ENCODE results near the gene DMD.

The DMD gene

DNA sequence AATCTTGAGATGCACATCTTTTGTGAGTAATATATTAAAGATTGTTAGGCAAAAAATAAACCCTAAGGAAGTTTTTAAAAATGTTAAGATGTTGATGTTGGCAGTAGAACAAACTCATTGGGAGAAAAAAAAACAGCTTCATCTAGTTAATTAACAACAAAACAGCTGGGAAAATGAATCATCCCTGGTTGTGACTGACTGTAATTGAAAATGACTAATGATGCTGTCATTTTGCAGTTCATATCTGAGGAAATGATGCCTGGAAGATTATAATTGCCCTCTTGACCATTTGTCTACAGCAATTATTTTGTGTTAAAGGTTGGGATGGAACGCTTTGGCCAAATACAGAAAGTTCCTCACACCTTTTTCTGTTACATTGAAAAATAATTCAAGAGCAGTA is 1379.1 kb downstream of the DMD start:
- DNase-seq = no peak

DNA sequence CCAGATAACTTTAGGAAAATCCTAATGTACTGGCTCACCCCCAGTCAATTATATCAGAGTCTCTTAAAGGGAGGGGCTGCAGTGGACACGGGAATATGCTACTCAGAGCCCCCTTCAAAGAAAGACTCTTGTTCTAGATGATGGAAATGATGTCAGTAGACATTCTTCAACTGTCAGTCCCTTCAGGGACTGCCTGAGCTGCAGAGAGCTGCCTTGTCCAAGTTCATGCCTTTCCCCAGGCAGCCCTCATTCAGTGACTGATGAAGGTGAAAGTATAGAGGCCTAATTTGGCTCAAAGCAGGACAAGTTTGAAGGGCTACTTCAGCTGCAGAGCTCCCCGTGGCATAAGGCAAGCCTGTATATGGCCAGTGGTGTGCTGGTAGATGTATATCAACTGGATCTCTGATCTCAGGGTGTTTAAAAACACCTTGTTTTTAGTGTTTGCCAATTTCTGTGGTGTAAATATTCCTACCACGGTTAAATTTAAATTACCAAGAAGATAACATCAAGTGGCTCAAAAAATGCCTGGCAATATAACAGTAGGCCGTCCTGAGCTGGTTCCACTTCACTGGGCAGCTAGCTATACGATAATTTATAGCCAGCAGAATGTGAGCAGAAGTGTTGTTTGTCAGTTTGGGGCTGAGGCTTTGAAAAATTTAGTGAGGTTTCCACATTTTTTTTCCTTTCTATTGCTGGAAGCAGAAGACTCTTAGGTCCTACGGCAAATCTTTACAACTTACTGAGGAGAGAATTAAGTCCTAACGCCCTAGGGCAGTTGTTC is 1390.7 kb downstream of the DMD start:
- DNase-seq = no peak

DNA sequence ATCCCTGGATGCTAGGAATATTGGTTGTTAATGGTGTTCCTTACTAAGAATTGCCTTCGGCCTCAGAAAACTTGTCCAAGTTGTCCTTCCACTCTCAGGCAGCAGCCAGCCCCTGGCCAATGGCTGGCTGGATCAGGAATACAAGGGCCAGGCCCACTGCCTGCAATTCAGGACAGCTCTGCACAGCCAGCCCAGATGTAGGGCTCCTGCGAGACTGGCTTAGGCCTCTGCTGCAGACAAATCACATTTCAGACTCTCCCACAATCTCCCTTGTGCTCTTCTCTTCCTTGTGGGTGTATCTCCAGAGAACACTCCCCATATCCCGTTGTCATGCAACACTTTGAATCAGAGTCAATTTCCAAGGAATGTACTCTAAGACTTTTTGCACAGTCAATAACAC is 1391.9 kb downstream of the DMD start:
- no peak for DNase-seq

DNA sequence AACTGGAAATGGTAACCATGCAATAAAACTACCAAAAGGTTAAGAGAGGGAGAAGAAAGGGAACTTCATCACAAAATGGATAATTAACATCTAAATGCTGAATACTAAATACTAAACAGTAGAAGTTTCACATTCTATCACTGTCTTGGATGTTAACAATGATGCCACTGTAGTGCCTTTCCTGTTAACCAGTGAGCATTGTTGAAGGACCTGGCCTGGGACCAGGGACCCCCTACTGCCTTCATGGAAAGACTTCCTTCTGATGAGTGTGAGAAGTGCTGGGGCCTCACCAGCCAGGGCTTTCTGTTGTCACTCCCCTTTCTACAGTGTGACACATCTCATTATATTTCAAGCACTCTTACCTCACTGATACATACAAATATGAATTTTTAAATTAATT is 1400.2 kb downstream of the DMD start:
- DNase-seq = no peak

DNA sequence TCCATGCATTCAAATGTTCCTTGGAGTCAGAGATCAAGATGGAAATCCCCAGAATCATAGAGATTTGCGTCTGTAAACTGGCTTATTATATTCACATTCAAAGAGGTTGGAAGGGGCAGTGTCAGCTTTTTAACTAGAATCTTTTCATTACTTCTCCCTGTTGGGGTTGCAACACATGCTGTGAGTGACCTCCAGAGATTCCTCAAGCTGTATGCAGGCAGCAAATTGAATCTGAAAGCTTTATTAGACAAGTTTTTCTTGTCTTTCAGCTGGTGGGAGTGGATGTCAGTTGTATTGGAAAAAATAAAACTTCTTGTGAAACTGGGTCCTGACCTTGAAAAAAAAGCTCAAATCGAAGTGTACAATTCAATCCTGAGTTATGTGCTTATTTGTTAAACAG is 1403.0 kb downstream of the DMD start:
- DNase-seq = no peak

DNA sequence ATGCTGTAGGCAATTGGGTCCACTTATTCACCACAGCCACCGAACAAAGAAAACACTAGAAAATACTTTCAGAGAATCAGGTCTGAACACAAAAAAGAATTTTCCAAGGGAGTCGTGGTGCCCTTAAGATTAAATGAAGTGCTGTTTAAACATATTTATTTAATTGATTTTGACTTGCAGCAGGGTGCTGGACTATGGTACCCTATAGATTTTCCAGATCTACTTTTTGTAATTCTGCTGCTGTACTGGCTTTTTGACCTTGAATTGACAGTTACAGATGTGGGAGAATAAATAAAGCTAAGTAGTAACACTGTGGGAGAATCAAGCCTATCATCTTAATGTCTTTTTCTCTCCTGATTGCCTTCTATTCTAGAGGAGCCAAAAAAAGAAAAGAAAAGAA is 1404.2 kb downstream of the DMD start:
- no peak for DNase-seq

DNA sequence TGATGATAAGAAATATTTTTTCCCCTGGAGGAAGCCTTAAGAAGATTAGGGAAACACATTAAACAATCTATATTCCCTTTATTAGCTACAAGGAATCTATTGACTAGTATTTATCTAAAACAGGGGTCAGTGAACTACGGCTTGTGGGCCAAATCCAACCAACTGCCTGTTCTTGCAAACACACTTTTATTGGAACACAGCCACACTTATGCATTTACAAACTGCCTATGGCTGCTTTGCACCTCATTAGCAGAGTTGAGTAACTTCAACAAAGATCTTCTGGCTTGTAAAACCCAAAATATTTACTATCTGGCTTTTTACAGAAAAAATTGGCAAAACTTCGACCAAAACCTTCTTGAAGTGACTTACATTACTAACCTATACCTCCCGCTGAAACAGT is 1405.6 kb downstream of the DMD start:
- DNase-seq = no peak

DNA sequence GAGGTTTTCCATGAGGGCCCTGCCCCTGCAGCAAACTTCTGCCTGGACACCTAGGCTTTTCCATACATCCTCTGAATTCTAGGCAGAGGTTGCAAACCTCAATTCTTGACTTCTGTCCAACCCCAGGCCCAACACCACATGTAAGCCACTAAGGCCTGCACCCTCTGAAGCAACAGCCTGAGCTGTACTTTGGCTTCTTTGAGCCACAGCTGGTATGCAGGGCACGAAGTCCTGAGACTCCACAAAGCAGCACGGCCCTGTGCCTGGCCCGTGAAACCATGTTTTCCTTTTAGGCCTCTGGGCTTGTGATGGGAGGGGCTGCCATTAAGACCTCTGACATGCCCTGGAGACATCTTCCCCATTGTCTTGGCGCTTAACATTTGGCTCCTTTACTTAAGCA is 1411.1 kb downstream of the DMD start:
- no peak for DNase-seq

DNA sequence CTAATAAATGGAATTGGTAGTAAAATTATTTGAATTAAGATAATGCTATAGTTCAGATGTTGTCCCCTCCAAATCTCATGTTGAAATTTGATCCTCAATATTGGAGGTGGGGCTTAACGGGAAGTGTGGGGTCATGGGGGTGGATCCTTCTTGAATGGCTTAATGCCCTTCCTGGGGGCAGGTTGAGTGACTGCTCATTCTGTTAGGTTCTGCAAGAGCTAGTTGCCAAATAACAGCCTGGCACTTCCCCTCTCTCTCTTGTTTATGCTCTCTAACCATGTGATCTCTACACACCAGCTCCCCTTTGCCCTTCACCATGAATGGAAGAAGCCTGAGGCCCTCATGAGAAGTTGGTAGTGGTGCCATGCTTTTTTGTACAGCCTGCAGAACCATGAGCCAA is 1414.7 kb downstream of the DMD start:
- DNase-seq = no peak

DNA sequence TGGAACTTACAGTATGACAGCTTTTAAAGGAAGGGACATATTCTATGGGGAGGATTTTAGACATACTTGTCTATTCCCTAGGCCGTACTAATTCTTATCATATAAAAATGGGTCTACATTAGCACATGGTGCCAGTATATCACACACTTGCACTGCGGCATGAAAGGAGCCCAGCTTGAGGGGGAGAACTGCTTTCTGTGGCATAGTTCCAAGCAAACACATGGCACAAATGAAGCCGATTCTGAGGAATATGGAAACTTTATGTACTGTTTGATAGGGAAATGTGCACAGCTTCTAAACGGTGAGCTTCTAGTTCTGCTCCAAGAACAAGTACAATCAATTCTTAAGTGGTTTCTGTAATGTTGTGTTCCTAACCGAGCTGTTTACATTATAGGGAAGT is 1463.9 kb downstream of the DMD start:
- DNase-seq = no peak

DNA sequence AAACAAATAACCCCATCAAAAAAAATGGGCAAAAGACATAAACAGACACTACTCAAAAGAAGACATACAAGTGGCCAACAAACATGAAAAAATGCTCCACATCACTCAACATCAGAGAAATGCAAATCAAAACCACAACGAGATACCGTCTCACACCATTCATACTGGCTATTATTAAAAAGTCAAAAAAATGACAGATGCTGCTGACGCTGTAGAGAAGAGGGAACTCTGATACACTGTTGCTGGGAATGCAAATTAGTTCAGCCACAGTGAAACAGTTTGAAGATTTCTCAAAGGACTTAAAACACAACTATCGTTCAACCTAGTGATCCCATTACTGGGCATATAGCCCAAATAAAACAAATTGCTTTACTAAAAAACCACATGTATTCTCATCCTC is 1468.3 kb downstream of the DMD start:
- no peak for DNase-seq

DNA sequence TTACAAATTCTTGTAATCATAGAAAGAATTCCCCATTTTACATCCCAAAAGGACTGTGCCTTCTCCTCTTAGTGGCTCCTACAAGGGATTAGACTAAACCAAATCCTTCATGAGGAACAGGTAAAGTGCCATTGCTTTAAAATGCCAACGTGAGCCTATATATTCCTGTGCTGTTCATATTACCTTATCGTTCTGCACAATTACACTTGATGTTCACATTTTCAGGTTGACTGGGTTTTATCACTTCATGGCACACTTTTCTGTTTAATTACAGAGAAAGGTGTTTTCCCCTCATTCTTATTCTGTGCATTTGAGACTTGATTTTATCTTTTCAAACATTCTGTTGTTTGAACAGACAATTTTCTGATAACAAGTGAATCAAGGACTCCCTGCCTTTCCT is 1493.9 kb downstream of the DMD start:
- DNase-seq = no peak

DNA sequence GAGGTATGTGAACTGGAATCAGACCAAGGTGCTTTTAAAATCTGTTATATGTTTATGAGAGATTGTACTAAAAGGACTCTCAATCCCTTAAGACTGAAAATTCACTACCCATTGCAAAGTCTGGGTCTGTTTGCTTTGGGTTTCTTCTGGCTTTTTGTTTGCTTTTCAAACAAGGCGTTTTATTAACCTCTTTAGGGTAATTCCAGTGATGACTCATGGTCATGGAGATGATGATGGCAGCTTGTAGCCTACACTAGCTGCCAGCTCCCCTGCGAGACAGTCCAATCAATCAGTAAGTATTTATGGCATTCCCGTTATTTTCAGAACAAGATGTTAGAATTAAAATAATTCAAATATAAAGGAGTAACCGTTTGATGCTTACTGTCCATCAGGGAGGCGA is 1495.7 kb downstream of the DMD start:
- no peak for DNase-seq

DNA sequence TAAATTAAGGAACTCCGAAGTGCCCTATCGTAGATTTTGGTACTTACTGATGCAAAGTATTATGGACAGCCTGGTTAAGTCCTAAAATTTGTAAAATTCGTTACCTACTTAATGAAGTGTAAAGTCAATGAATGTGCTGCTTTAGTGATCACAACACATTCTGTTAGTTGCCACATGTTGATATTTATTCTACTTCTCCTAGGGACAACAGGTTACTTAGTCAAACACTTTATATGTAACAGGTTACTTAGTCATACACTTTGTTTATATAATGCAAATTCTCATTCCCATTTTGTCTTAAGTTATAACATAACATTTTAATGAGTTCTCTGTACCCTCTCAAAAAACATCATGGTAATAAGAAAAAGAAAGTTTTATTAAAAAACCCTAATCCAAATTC is 1496.6 kb downstream of the DMD start:
- DNase-seq = no peak

DNA sequence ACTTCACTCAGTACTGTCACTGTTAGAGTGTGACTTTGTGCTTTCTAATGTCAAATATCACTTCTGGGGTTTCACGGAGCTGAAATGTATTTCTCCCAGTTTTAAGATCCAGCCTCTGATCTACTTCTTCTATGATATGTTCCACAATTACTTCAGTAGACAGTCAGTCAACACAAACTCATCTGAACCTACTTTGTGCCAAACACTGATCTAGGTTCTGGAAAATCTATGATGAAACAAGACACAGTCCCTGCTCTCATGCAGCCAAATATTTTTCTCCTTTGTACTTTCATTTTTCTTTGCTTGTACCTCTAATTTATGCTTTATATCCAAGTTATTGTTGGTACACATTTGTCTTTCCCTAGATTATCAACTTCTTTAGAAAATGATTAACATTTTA is 1498.2 kb downstream of the DMD start:
- no peak for DNase-seq

DNA sequence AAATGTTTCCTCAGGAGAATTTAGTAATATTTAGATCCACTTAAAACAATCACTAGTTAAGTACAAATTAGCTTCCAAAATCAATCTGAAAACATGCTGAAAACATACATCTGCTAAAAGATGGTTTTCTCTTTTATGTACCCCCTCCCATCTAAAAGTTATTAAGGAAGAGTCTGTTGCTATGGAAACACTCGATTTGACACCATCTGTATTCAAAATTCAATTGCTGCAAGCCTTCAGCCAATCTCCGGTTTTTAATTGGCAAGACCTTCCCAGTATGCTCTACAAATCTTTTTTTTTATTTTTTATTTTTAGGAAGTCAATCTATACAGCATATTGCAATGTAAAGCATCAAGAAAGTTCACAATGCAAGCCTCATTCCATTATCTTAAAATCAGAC is 1500.2 kb downstream of the DMD start:
- DNase-seq = no peak

DNA sequence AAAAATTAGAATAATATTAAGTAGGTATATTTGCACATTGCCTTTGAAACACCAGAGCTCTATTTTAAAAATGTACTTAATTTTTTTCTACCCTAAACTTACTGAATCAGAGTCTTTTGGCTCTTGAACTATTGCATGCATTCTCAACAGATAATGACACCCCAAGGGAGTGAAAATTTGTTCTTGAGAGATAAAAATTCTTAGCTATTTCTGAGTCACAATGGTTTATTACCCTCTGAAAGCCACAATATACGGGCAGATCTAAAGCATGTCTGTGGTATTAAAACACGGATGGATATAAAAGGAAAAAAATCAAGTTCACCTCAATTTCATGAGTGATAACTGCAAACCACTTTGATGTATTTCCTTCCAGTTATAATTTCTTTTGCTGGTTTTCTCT is 1503.2 kb downstream of the DMD start:
- no peak for DNase-seq

DNA sequence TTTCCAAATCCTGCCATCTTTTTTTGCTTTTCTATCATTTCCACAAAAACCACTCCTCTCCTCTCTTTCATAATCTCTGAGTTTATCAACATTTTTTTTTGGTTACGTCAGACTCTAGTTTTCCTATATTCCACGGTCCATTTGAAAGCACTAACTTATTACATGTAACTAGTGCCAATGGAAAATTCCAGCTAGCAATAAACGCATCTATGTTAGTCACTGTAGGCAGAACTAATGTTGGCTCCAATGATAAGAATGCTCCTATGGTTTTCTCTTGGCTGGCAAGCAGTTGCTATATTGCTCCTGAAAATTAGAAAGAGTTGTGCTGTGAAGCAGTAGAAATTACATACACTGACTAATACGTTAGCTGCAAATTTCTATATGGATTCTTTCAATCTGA is 1504.9 kb downstream of the DMD start:
- DNase-seq = no peak

DNA sequence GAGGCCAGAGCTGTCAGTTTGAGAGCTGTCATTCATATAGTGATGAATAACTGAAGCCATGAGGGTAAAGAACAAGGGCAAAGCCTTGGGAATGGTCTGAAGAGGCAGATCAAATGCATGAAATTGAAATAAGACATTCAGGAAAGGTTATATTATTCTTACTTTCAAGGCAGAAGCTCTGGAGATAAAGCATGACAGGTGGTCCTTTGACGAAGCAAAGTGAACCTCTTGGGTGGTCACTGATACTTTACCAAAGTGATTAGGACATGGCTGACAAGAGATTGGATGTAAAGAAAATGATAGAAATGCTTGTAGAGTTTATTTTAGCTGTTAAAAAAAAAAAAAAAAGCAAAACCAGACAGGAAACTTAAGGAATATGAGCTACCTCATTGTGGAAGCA is 1505.5 kb downstream of the DMD start:
- no peak for DNase-seq

DNA sequence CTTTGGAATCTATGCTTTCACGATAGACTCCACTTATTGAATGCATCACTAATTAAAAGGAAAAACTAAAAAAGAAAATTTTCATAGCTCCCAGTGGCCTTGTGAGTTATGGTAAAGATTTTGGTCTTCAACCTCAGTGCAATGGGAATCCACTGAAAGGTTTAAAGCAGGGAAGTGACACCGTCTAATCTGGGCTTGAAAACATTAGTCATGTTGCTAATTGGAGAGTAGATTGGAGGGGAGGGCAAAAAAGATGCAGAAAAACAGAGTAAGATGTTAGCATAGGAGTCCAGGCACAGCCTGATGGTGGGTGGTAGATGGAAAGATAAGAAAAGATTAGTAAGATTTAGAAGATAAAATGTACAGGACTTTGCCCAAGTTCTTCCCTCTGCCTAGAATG is 1506.4 kb downstream of the DMD start:
- DNase-seq = no peak

DNA sequence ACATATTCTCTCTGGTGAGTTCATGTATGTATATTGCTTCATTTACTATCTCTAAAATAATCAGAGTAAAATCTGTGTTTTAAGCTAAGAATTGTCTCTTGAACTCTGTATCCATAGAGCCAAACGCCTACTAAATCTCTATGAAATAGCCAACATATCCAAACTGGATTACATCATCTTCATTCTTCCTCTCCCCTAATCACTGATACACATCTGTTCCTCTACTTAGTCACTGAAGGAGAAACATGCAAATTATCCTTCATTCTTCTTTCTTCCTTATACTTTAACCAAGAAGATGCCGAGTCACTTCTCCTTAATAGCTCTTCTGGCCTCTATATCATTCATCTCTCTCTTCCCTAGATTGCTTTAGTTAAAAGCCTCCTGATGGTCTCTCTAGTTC is 1509.1 kb downstream of the DMD start:
- no peak for DNase-seq

DNA sequence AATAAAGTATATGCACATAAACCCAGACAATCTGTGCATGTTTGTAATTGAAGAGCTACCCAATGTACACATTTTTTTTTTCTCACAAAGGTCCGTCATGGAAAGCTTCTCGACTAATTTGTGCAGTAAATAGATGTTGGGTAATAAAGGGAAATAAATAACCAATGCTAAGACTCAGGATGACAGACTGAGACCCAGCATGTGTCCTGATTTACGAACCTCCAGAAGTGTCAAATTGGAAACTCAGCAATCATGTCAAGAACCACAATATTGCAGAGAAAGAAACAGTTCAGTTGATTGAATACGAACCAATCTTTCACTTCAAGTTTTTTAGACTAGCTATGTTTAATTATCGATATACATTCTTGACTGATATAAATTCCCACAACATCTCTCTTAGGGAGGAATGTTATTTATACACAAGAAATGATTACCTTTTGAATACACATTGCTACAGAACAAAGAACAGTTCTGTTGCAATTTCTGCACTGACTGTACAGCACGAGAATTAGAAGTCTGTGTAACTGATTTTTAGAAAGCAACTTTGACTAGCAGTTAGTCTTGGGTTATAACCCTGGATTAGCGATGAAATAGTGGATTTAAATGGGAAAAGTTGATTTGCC is 1513.9 kb downstream of the DMD start:
- no peak for DNase-seq

DNA sequence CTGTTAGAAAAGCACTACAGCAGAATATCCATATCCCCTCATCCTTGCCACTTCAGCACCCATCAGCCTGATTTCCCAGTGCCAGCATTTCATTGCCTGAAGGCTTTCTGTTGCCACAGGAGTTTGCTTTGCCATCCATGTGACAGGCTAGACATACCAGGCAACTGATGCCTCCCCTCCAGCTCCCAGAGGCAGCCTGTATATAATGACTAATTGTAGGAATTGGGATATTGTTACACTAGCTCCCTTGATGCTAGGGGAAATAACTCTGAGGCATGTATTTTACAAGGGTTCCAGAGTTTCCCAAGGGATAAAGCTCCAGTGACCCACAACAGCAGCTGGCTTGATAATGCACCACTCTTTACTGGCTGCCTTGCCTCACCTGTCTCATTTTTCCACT is 1531.5 kb downstream of the DMD start:
- DNase-seq = no peak

DNA sequence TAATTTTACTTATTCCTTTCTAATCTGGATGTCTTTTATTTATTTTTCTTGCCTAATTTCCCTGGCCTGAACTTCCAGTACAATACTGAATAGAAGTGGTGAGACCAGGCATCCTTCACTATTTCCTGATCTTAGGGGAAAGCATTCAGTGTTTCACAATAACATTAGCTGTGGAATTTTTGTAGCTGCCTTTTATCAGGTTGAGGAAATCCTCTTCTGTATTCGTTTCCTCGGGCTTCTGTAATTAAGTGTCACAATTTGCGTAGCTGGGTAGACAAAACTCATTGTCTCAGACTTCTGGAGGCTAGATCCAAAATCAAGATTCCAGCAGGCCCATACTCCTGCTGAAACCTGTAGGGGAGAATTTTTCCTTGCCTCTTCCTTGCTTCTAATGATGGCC is 1541.1 kb downstream of the DMD start:
- DNase-seq = no peak

DNA sequence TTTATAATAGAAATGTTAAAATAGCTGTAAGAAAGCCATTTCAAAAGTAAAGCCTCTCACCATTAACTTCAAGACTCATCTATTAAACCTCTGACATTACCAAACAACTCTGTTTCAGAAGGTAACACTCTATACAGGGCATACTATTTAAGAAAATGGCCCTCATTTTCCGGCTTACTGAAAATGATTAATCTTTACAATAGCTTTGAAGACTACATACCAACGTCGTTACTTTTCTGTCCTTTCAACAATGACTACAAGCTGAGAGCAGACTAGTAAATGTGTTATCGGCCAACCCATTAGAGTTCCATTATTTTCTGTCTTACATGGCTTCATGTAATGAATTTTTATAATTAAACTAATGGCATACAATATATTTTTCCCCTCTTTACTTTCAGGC is 1545.9 kb downstream of the DMD start:
- DNase-seq = no peak

Data from NCI-H146 (cell line).